Amygdala (tissue), 56 donors: Measurements from ENCODE around the gene PRKCD.
A peak's percentile ranks its signal among the peaks of the same experiment; 100 is the strongest.

ENCODE experiments used
- DNase-seq, 56 donors: peaks; one replicate each; lab custom pipeline; 2025; lab: John Stamatoyannopoulos, UW

Gene PRKCD

DNA sequence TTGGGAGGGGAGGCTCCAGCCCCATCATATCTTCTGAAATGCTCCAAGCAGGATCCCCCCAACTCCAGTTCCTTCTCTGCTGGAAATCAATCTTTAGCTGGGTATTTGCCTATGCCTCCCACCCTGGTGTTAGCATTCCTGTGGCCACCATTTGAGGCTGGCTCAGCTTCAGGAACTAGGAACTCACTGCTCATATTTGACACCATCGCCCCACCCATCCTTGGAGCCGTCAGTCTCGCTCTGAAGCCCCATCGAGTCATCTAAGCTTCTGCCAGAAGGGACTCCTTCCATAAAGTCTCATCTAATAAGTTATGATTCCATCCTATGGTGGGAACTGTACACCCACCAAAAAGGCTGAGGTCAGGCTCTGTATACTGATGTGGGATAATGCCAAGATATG is 26.4 kb downstream of the PRKCD start:
- DNase-seq: no peak

DNA sequence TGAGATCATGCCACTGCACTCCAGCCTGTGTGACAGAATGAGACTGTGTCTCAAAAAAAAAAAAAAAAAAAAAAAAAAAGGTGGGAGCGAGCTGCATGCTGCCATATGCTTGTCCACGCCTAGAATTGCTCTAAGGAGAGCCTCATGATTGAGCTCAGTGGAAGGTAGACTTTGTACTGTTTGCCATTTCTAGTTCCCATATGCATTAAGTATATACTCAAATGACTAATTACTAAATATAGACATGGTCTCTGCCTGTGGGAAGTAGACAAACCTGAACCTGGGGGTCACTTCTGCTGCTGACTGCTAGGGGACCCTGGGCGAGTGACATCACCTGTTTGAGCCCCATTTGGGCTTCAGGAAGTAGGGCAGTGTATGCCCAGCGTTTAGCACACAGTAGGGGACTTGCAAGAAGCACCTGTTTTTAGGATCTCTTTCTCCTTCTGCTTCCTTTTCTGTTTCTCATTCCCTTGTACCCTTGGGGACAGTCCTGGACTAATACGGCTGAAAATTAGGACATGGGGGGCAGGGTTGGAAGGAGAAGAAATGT is 27.2 kb downstream of the PRKCD start:
- DNase-seq: no peak

DNA sequence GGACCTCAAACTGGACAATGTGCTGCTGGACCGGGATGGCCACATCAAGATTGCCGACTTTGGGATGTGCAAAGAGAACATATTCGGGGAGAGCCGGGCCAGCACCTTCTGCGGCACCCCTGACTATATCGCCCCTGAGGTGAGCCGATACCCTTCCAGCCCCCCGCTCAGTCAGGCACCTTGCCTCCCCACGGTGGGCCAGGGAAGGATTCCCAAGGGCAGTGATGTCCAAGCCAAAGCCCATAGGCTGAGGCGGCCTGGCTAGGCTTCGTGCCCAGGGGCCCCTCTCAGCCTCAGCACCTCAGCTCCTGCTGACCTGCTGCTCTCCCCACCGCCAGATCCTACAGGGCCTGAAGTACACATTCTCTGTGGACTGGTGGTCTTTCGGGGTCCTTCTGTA is 27.7 kb downstream of the PRKCD start:
- no peak for DNase-seq

DNA sequence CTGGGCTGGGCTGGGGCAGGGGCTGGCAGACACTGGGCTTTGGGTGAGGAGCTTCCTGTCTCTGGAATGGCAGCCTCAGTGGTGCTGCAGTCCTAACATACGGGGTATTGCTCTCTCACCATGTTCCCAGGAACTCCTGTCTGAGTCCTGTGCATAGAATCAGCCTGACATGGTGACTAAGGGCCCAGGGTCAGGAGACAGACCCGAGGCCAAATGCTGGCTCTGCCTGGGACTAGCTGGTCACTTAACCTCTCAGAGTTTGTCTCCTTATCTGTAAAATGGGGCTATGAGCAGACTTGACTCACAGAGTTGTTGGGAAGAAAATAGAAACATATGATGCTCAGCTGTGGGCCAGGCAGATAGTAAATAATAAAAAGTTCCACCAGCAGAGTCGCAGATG is 28.3 kb downstream of the PRKCD start:
- DNase-seq: no peak

DNA sequence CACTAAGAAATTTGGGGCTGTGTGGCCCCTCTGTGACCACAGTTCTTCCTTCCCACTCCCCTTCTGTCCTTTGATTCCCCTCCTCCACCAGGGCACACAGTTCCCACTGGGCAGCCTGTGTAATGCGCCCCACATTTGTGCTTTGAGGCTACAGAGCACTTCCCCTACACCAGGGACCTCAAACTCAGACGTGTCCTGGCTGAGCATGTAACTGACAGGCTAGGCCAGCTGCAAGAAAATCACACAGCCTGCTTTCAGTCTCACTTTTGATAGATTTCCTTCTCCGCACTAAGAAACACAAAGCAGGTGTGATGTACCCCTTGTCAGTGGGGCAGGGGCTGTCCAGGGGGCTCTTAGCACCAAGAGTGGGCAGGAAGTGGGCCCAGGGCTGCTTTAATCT is 29.6 kb downstream of the PRKCD start:
- DNase-seq: no peak

DNA sequence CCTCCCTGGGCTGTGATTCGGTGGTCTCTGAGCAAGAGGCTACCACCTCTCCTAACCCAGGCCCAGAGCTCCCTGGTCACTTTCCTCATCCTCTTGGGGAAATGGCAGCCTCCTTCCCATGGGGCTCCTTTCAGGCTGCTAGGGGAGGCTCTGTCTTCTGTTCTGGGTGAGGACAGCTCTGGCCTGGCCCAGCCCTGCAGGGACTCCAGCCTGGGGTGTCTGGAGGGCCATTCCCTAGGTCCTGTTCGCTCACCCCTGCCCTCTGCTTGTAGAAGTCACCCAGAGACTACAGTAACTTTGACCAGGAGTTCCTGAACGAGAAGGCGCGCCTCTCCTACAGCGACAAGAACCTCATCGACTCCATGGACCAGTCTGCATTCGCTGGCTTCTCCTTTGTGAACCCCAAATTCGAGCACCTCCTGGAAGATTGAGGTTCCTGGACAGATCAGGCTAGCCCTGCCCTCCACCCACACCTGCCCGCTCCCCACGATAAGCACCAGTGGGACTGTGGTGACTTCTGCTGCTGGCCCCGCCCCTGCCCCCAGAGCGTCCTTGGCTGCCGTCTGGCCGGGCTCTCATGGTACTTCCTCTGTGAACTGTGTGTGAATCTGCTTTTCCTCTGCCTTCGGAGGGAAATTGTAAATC is 30.9 kb downstream of the PRKCD start:
- DNase-seq: no peak

DNA sequence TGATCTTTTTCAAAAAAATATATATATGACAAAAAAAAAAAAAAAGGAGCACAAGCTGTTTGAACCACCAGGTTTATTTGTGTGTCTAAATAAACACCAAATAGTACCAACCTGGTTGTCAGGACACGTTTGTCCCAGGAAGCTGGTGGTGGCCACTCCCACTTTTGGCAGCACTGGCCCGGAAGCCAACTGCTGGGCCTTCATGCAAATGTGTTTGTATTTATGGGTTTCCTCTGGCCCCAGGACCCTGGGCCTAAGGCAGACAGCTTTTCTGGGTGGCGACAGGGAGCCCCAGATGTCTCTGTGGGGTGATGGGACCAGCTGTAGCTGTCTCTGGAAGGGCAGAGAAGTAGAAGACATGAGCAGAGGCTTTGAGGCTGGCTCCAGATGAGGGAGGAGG is 31.6 kb downstream of the PRKCD start:
- DNase-seq: no peak

DNA sequence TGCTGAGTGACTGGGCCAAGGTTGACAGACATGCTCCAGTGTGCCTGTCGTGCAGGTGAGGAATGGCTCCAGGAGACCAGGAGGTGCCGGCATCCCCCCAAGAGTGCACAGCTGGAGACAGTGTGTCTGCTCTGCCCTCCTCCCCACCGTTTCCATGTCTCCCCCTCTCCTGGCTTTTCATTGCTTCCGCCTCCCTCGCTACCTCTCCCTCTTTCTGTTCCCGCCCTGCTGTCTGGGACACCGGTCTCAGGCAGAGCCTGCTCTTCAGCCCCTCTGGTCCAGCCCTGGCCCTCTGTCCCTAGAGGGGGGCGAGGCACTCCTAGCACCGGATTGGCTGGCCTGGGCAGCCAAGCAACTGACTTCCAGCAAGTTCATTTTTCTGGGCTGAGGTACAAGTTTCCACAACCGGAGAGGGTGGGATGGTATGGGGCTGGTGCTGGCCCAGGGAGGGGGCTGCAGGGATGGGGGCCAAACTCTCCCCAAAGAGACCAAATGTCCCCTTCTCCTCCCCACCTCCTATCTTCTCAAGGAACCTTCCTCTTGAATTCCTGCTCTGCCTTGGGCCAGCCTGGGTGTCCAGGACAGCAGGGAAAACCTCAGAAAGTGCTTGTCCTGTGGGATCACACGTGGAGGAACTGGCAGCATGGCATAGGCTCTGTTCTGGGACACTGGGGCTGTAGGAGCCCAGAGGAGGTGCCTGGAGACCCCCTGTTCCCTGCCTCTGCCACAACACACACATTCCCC is 32.6 kb downstream of the PRKCD start:
- no peak for DNase-seq

DNA sequence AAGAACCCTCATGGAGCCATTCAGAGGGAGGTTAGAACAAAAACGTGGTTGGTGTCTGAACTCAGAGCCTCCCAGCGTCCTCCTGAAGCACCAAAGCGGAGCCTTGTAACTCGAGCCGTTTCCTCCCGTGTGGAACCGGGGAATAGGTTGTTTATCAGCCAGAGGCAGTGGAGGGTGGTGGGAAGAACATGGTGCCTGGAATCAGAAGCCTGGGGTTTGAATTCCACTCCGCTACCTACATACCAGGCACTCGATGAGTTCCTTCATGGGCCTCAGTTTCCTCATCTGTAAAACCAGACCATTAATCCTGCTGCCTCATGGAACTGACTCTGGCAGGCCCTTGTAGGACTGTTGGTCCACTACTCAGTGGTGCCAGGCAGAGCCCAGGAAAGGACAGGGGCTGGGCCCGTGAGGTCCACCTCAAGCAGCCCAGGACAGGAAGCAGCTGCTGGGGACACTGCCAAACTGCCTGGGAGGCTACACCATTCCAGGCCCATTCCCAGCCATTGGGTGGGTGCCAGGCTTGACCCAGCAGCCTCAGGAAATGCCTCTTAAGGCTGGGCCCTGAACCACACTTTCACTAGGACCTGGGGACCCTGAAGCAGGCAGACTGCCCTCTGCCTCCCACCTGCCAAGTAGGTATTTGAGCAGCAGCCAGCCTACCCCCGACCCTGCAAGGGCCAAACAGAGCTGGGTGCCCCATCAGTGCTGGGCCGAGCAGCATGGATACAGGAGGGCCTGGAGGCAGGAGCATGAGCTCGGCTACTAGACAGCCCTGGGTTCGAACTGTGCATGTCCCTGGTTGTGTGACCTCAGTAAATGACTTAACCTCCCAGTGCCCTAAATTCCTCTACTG is 33.4 kb downstream of the PRKCD start:
- no peak for DNase-seq

DNA sequence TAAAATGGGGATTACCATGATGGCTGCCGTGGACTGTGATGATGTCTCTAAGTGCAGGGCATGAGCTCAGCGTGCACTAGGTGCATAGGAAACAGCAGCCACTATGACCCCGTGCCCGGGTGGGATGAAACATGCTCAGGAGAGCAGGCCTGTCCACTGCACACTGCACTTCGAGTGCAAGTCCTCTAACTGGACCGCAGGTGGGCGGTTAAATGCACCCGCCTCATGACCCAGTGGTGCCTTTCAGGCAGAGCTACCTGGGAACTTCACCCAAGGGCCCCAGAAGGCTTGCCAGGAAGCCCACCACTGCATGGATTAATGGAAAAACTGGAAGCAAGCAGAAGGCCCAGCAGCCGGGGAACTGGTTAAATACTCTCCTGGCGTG is 34.0 kb downstream of the PRKCD start:
- no peak for DNase-seq

DNA sequence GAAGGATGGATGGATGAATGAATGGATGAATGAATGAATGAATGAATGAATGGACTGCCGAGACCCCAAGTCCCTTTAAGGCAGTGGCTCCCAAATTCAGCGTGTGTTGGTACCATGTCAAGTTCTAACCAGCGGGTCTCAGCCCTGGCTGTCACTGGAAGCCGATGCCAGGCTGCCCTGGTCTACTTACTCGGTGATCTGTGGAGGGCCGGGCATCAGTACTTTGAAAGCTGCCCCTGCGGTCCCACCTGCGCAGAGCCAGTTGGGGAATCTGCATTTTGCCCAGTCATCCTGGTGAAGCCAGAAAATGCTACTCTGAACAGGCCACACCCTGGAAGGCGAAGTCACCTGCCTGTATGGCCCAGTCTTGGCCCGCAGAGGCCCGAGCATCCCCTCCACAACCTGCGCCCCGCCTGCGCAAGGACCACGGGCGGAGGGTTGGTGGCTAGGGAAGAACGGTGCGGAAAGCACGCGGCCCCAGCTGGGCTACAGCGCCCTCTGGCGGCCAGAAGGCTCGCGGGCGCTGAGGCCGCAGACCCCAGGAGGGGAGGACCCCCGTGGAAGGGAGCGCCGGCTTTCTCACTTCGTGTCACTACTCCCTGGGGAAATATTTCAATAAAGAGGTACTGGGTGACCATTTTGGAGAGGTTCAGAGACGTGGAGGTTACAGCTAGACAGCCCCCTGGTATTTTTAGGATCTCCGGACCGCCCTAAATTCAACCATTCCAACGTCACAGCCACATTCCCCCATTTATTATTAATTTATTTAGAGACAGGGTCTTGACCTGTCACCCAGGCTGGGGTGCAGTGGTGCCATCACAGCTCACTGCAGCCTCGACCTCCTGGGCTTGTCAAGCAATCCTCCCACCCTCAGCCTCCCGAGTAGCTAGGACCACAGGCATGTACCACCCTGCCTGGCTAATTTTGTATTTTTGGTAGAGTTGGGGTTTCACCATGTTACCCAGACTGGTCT is 34.9 kb downstream of the PRKCD start:
- peak in 13 of 56 donors; percentile 7 to 58 (median 21) for DNase-seq

DNA sequence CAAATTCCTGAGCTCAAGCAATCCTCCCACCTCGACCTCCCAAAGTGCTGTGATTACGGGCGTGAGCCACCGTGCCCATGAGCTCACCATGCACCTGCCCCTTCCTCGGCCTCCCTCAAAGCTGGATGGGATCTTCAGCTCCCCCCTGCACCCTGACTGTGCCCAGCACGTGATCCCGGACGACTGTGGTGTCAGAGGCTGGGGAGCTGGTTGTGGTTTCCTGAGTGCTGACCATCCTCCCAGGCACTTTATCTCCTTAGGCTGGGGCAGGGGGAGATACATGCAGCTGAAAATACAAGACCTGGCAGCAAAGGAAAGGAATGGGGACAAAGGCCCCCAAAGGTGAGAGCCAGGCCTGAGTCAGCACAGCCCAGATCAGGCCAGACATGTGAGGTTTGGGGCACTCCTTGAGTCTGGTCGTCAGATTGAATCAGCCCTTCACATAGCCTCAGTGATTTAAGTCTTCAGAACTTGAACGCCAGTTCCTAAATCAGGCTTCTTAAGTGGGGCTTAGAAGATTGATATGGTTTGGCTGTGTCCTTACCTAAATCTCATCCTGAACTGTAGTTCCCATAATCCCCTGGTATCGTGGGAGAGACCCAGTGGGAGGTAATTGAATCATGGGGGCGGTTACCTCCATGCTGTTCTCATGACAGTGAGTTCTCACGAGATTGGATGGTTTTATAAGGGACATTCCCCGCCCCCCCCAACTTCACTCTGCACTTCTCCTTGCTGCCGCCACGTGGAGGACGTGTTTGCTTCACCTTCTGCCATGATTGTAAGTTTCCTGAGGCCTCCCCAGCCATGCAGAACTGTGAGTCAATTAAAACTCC is 35.8 kb downstream of the PRKCD start:
- DNase-seq: peak in 4 of 56 donors; percentile 18 to 44 (median 32)

DNA sequence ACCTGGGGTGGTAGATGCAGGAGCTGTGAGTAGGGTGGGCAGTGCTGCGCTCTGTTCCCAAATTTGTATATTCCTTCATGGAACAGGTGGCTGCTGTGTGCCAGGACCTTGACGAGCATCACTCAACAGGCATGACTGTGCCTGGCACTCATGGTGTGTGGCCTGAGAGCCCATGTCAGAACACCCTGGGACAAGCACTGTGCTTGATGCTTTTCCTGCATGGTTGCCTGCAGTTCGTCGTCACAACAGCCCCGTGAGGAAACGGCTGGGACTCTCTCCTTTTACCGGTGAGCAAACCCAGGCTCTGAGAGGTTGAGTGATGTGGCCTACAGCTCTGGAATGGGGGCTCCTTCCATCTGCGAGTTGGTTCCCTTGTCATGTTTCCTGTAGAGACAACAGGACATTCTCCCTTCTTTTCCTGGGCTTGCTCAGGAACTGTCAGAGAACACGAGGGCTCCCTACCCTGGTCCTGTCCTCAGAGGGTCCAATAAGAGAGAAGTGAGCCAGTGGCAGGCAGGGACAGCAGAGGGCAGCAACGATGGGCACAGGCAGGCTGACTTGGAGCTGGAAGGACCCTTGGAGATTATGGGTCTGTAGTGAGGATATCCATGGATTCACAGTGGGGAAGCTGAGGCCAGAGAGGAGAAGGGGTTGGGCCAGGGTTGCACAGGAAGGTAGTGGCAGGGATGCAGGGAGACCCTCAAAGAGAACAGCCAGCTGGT is 37.4 kb downstream of the PRKCD start:
- no peak for DNase-seq

DNA sequence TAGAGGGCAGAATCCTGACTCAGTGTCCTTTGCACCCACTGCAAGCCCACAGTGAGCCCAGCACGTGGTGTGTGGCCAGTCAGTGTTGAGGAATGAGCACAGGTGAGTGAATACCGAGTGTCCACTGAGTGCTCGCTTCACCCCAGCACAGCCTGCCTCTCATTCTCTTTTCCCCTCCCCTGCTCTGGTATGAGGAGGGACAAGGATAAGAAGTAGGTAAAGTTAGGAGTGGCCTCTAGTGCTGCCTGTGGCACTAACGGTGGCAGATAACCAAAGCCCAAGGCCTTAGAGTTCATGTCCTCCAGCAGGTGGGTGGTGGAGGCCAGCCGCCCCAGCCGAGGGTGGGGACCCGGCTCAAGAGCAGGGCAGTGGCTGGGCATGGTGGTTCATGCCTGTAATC is 38.0 kb downstream of the PRKCD start:
- no peak for DNase-seq

DNA sequence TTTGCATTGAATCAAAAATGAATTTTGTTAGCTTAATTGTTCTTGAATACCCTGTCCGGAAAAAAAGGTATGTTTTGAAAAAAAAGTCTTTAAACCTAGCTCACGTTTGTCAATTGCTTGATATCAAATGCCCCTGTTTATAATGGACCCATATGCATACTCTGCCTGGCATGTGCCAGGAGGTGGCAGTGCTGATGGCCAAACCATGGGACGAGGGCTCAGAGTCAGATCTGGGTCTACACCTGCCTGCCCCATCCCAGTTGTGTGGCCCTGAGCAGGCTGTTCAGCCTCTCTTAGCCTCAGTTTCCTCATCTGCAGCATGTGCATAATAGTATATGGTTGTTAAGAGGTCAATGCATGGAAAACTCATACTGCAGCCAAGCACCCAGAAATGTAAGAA is 38.8 kb downstream of the PRKCD start:
- DNase-seq: no peak

DNA sequence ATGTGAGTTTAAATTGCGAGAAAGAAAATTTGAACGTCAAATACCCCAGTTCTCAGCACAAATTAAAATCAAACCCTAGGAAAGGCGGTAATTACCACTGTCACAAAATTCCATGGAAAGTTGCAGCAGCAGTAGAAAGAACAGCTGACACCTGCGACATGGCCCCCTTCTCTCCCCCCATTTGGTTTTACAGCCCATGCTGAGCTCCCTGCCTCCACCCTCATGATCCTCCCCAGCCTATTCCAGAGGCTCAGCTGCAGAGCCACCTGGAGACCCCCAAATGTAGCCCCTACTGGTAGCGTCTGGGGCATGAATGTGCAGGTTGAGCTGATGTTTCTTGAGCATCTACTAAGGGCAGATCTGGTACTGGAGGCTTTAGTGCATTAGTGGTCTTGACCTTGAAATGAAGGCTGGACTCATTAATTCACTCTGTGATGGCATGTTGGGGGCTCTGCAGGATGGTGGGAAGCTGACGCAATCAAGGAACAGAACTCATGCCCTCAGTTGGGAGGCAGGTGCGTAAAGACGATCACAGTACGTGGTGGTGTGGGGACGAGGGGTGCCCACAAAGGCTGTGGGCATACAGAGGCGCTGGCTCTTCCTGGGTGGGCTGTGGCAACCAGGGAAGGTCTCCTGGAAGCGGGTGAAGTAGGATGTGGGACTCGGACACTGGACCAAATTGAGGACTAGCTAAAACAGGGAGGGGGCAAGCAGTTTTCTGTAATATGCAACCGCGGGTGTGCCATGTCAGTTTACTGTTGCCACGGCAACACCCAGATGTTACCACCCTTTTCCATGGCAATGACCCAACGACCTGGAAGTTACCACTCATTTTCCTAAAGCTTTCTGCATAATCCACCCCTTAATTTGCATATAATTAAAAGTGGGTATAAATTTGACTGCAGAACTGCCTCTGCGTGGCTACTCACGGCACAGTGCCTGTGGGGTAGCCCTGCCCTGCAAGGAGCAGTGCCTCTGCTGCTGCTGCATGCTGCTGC is 39.8 kb downstream of the PRKCD start:
- DNase-seq: no peak

DNA sequence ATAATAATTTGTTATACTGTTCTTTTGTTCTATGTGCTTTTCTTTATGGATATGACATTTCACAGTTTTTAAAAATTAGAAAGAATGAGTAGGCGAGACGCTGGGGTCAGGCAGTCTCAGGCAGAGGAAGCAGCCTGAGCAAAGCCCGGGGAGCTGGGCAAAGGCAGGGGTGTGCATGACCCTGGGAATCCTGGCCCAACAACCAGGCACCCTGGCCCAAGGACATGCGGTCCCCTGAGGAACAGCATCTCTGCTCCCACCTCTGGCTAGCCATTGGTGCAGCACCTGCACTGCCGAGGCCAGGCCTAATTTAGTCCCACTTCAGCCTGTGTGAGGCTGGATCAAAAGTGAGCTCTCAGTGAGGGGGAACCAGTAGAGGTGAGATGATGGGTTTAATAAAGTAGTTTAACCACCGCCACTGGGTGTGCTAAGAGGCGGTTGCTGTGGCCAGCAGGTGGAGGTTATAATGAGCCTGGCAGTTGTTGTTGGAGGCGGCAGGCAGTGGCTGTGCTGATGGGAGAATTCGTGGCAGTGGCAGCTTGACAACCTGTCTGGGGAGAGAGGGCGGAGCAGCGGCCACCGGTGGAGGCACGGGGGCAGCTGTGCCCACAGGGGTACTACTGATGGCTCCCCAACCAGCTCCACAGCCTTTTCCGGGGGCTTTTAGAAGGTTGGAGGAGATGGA is 41.5 kb downstream of the PRKCD start:
- DNase-seq: no peak
